HG02970 (cell line): ENCODE results near the gene SYNJ1.
A peak's percentile ranks its signal among the peaks of the same experiment; 100 is the strongest.
"Not testable (repeated sequence)": the region's sequence is repeated elsewhere in the genome, so short reads cannot be mapped to it uniquely, and the experiment has no call there.

Source experiments
- ATAC-seq: cut with Tn5 transposase; IDR thresholded peaks from one replicate; pipeline ENCODE4 v1.9.1; 2021; ENCODE audit warnings: mild to moderate bottlenecking, moderate library complexity, moderate number of reproducible peaks; ENCODE audit not compliant: unreplicated experiment, low FRiP score

SYNJ1 gene

GRCh38 chr21:32626621-32627196 is 101.1 kb downstream of the SYNJ1 start:
- no peak for ATAC-seq

DNA sequence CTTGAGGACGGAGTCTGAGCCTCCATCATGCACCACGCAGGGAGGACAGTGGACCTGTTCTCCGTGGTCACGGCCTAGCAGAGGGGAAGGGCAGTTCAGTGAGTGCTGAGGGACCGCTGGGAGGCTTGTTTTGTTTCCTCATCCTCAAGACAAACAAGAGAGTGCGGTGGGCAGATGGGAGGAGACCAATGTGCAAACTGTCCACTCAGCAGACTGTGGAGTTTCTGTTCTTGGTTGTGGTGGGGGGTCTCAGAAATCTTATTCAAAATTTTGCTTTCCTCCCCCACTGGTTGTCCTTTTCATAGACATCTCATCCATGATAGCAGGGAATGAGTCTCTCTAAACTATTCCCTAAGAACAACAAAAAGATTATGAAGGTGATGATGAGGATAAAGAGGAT is 109.6 kb downstream of the SYNJ1 start:
- ATAC-seq, result not testable (repeated sequence)

DNA sequence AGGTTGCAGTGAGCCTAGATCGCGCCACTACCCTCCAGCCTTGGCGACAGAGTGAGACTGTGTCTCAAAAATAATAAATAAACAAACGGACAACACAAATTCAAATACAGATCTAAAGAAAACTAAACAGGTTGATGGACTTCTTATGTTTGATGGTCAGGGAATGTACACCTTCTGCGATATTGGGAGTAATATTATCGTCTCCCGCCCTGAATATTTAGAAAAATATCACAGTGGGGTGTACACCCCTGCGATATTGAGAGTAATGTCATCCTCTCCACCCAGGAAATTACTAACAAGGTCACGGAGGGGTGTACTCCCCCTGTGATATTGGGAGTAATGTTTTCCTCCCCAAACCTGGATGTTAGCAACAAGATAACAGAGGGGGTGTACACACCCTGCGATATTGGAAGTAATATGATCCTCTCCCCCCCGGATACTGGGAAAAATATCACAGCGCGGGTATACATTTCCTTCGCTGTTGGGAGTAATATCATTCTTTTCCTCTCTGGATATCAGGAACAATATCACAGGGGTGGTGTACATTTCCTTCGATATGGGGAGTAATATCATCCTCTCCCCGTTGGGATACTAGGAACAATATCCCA is 114.3 kb downstream of the SYNJ1 start:
- ATAC-seq, result no peak

- no peak for ATAC-seq
These were observed 114.8 kb downstream of the SYNJ1 start for GRCh38 chr21:32612999-32613337.

DNA sequence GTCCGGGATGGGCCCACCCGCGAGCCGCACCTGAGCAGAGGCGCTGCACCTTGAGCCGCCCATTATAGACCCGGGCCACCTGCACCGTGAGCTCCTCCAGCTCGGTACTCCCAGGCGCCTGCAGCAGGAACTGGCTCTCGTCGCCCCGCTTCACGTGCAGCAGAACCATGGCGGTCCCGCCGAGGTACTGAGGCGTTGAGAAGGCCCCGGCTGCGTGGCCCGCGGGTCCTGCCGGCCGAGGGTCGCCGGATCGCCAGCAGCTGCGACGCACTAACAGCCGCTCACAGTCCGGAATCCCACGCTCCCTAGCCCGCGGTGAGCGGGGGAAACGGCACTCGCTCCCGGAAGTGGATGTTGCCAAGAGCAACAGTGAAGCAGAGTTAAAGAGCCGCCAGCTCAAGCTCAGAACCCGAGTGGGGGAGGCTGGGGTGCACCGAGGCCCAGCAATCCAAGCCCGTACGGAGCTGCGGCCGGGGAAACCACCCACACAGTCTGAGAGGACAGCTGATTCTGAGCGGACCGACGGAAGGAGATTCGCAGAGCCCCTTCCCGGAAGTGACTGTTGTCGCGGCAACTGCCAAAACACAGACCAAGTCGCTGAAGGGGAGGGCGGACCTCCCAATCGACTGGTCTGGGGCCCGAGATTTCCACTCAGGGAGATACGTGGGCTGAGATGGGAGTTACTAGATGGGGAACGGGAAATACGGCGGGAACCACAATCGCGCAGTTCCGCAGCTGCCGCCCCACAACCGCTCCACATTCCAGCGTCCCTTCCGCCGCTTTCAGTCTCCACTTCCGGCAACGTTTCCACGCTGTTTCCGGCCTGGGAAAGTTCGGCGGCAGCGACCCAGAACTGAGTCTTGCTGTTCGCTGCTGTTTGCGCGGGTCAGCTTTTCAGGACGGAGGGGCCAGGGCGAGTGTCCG is 115.5 kb downstream of the SYNJ1 start, which contains the start of gene CFAP298:
CFAP298 (minus strand) TSS at position 303 of the 924 bp plus-strand sequence; CDS start at position 169, 134 bp downstream.
- ATAC-seq, result peak; percentile 89

DNA sequence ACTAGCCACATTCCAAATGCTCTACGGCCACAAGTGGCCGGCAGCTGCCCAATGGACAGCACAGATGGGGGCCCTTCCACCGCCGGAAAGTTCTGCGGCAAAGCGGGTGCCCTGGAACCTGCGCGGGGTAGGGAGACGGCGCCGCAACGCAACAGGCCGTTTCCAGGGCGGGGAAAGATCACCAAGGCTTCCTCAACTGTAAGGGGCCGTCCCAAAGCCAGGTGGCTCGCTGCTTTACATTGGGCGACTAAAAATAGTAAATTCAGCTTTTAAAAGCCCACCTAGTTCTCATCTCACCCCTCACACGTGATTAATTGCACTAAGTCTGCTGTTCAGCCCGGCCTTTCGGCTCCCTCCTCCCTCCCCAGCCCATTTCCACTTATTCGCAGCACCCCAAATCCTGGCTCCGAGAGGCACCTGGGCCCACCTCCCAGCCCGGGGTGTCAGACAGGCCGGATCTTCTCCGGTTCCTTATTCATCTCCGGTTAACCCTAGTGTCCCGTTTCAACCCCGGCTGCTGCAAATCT is 116.3 kb downstream of the SYNJ1 start:
- no peak for ATAC-seq

DNA sequence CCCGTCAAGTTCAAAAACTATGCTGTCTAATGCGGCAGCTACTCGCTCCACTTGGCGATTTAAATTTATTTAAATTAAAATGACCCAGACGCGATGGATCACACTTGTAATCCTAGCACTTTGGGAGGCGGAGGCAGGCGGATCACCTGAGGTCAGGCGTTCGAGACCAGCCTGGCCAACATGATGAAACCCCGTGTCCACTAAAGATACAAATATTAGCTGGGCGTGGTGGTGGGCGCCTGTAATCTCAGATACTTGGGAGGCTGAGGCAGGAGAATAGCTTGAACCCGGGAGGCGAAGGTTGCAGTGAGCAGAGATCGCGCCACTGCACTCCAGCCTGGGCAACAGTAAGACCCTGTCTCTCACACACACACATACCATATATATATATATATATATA is 116.9 kb downstream of the SYNJ1 start:
- ATAC-seq, result not testable (repeated sequence)

DNA sequence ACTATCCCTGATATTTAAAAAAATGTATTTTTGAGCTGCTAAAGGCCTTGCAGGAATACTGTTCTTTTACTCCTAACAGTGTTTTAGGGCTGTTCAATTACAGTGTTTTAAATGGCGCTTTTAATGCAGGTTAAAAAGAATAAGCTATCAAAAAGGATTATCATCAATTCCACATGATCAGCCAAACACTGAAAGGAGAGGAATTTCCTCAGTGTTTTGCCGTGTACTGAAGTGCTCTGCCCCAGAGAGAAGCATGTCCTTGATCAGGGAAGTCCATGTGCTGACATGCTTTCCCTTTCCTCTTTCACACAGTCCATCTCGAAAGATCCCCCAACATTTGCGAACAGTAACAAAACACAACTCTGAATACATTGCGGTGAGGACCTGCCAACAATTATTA is 119.0 kb downstream of the SYNJ1 start:
- no peak for ATAC-seq

DNA sequence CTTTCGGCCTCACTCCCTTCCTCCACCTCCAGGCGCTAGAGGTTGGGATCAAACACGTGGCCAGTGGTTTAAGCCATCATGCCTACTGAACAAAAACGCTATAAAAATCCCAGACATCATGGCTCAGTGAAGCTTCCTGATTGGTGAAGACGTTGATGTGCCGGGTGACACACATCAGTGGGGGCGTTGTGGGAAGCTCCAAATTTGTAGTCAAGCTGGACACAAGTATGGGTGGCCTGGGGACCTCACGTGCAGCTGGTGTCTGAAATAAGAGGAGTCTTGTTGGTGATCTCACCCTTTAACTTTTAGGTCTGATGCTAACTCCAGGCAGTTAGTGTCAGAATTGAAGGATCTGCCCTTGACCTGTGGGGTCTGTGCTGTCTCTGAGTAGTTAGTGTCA is 122.3 kb downstream of the SYNJ1 start:
- no peak for ATAC-seq

DNA sequence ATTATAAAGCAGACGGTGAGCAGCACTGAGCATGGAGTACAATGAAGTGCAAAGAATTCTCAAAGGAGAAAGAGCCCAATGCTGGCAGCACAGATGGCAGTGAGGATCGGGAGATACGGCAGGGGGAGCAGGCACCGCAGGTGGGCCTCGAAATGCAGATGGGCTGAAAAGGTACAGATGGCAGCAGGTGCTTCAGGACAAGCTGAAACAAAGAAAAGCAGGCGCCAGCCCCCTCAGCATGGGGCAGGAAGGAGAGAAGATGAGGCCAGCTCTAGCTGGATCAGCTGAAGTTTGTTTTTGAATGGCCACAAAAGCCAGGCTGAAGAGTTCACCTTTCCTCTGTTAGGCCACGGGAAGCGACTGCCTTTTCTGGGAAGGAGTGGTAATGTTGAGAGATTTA is 123.3 kb downstream of the SYNJ1 start:
- ATAC-seq, result no peak

GRCh38 chr21:32603131-32603530 is 124.7 kb downstream of the SYNJ1 start:
- no peak for ATAC-seq

GRCh38 chr21:32602099-32602498 is 125.7 kb downstream of the SYNJ1 start:
- no peak for ATAC-seq

- ATAC-seq, result no peak
These were observed 128.3 kb downstream of the SYNJ1 start for GRCh38 chr21:32599526-32599925.

DNA sequence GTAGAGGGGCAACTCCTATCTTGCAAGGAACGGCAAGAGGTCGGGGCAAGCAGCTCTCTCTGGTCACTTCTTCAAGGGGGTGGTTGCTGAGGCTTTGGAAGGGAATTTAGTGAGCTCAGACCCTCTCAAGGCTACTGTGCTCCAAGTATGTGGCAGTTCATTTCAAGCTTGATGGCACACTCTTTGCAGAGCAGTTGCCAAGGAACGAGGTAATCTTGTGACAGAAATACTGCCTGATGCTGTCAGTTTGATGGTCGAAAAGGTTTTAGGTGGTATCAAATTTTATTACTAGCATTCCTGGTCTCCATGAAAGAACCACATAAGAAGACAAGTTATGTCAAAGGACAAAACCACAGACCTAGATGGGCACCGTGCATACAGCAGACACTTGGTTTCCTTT is 128.7 kb downstream of the SYNJ1 start:
- ATAC-seq, result no peak

GRCh38 chr21:32597205-32597604 is 130.6 kb downstream of the SYNJ1 start:
- ATAC-seq, result no peak

- ATAC-seq, result no peak
These were observed 132.4 kb downstream of the SYNJ1 start for GRCh38 chr21:32595431-32595830.

DNA sequence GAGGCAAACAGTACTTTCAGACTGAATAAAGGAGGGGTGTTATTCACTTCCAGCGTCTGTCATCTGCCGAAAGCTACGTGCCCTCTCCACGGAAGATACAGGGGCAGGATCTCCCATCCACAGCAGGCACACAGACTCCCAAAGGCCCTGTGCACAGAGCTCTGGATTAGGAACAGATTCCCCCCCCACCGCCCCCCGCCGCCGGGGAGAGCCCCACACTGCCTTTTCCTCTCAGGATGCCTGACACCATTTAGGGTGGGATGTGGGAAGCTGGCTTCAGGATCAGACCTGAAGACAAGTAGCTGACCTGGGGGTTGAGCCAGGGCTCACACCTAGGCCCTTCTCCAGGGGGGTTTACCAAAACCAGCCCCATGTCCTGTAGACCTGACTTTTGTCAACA is 134.1 kb downstream of the SYNJ1 start:
- ATAC-seq, result no peak

- no peak for ATAC-seq
These were observed 134.8 kb downstream of the SYNJ1 start for GRCh38 chr21:32592929-32593502.

DNA sequence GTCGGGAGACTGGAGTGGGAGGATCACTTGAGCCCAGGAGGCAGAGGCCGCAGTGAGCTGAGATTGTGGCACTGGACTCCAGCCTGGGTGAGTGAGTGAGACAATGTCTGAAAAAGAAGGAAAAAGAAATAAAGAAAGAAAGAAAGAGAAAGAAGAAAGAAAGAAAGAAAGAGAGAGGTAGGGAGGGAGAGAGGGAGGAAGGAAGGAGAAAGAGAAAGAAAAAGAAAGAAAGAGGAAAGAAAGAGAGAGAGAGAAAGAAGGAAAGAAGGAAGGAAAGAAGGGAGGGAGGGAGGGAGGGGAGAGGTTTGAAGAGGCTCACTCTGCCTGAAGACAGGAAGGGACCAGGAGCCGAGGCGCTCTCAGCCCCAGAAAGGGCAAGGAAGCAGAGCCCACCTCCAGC is 137.7 kb downstream of the SYNJ1 start:
- ATAC-seq, result no peak

DNA sequence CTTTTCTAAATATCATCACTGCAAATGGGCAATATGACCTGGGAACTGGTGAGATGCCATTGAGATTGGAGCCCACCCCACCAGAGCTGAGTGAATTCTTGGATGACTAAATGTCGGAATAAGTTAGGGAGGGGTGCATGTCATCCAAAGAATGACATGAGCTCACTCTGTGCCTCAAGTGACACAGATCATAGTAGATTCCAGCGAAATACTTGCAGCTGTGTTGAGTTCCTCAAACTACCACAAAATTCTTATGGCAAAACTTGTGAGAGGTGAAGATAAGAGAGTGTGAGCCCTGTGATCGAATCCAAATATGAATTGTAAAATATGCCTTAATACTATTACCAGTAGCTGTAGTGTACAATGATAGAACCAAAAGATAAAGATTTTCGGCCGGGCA is 140.2 kb downstream of the SYNJ1 start:
- no peak for ATAC-seq

GRCh38 chr21:32587120-32587519 is 140.7 kb downstream of the SYNJ1 start:
- ATAC-seq, result no peak
